ENCODE data around the gene CALY.

Gene CALY

DNA sequence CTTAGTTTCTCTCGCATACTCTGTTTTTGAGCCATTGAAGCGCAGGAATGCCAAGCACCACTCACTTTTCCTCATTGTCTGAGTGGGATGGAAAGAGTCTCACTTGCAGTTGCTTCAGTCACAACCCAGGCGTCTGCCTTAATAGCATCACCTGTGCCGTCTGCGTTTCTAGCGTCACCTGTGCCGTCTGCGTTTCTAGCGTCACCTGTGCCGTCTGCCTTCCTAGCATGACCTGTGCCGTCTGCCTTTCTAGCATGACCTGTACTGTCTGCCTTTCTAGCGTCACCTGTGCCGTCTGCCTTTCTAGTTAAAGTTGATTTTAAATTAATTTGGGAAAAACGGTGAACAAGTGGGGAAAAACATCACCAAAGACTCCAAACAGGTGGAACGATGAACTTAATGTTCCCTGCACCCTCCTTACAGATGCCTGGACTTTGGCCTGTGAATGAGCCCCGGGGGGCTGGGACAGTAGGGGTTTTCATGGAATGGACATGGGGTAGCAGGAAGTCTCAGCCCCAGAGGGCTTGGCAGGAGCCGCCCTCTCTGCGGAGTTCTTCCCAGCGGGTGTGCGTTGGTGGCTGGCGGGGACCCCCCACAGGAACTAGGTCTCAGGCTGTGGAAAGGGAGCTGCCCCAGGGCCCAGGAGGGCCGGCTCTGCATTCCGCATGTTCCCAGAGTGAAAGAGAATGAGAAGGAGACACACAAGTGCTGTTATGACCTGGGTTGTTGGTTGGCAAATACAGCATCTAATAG, 24.5 kb downstream of the CALY start:
- Histone ChIP-seq H3K4me3 (ENCODE audit: low read length) (no peak overlapping the region), H3K27me3 (ENCODE audit: insufficient read depth, low read length) (no peaks in the 10 kb centered on the region), H3K36me3 (ENCODE audit: insufficient read depth, low read depth, low read length) (peaks cover 38% of the 10 kb centered on the region), H3K4me1 (ENCODE audit: insufficient read depth, low read length) (peaks cover 3% of the 10 kb centered on the region; the same call in 1 of the 2 replicates), H3K9me3 (ENCODE audit: insufficient read depth, low read depth, low read length) (no peaks in the 10 kb centered on the region), H3K27ac (ENCODE audit: low read length) (no peak overlapping the region), H3K9ac (ENCODE audit: low read depth, low read length) (no peak overlapping the region)

DNA sequence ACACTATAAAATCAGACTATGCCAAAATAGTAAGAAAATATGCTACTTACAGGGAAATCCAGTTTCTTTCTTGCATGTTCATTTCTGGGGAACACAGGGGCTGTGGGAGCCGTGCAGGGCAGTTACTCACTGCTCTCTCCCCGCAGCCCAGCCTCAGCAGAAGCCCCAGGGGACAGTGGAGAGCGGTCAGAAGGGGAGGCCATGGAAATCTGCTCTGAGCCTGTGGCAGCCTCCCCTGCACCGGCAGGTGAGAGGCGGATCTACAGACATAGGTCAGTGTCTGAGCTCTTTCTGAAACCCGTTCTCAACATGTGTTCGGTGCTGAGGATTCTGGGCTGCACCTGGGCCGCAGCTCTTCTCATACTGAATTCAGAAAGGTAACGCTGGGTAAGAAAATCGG, 25.1 kb downstream of the CALY start:
- Histone ChIP-seq H3K4me3 (ENCODE audit: low read length) (no peak overlapping the region), H3K27me3 (ENCODE audit: insufficient read depth, low read length) (no peaks in the 10 kb centered on the region), H3K4me1 (ENCODE audit: insufficient read depth, low read length) (peaks cover 3% of the 10 kb centered on the region; the same call in 1 of the 2 replicates), H3K36me3 (ENCODE audit: insufficient read depth, low read depth, low read length) (peaks cover 38% of the 10 kb centered on the region), H3K9ac (ENCODE audit: low read depth, low read length) (no peak overlapping the region), H3K9me3 (ENCODE audit: insufficient read depth, low read depth, low read length) (no peaks in the 10 kb centered on the region), H3K27ac (ENCODE audit: low read length) (no peak overlapping the region)

DNA sequence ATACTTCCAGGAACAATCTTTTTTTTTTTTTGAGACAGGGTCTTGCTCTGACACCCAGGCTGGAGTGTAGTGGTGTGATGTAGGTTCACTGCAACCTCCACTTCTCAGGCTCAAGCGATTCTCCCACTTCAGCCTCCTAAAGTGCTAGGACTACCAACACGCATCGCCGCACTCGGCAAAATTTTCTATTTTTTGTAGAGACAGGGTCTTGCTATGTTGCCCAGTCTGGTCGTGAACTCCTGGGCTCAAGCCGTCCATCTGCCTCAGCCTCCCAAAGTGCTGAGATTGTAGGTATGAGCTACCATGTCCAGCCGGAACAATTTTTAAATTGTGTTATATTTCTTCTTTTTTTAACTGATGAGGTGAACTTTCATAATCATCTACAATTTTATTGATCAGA, 25.9 kb downstream of the CALY start:
- no peak overlapping the region for H3K4me3 ChIP-seq (ENCODE audit: low read length)
- peaks cover 3% of the 10 kb centered on the region; the same call in 1 of the 2 replicates for H3K4me1 ChIP-seq (ENCODE audit: insufficient read depth, low read length)
- no peaks in the 10 kb centered on the region for H3K27me3 ChIP-seq (ENCODE audit: insufficient read depth, low read length)
- no peak overlapping the region for H3K9ac ChIP-seq (ENCODE audit: low read depth, low read length)
- peaks cover 38% of the 10 kb centered on the region for H3K36me3 ChIP-seq (ENCODE audit: insufficient read depth, low read depth, low read length)
- no peak overlapping the region for H3K27ac ChIP-seq (ENCODE audit: low read length)
- H3K9me3 ChIP-seq (ENCODE audit: insufficient read depth, low read depth, low read length), result no peaks in the 10 kb centered on the region

DNA sequence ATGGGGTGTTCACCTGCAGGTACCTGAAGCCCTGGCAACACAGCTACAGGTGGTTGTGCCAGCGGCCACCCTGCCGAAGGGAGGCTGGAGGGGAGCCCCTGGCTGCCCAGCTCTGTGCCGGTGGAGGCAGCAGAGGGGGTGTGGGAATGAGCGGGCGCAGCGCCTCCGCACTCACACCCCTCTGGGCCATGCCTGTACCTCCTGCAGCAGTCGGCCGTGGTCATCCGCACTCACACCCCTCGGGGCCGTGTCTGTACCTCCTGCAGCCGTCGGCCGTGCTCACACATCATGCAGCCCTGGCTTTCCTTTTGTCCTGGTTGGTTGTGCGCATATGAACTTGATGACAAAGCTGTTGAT, 26.3 kb downstream of the CALY start:
- no peaks in the 10 kb centered on the region for H3K27me3 ChIP-seq (ENCODE audit: insufficient read depth, low read length)
- H3K27ac ChIP-seq (ENCODE audit: low read length), result no peak overlapping the region

DNA sequence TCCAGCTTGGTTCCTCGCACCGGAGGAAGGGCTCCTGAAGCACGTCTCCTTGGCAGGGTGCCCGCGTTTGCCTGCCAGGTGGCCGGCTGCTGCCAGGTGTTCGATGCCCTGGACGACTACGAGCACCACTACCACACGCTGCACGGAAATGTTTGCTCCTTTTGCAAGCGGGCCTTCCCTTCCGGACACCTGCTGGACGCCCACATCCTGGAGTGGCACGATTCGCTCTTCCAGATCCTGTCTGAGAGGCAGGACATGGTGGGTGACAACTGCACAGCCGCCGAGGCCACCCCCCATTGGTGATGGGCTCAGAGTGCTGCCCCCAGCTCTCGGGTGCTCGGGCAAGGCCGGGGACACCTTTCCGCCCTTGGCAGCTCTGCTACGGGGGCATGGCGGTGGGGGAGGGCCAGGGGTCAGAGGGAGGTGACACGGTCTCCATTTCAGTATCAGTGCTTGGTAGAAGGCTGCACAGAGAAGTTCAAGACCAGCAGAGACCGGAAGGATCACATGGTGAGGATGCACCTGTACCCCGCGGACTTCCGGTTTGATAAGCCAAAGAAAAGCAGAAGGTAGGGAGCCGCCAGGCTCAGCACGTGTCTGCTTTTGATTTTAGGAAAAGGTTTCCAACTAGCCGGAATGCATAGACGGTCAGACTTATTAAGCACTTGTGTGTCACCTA, 26.8 kb downstream of the CALY start:
- Histone ChIP-seq H3K36me3 (ENCODE audit: insufficient read depth, low read depth, low read length) (peaks cover 38% of the 10 kb centered on the region), H3K9ac (ENCODE audit: low read depth, low read length) (no peak overlapping the region), H3K4me1 (ENCODE audit: insufficient read depth, low read length) (peaks cover 3% of the 10 kb centered on the region; the same call in 1 of the 2 replicates), H3K27me3 (ENCODE audit: insufficient read depth, low read length) (no peaks in the 10 kb centered on the region), H3K9me3 (ENCODE audit: insufficient read depth, low read depth, low read length) (no peaks in the 10 kb centered on the region), H3K4me3 (ENCODE audit: low read length) (peak overlapping the region; percentile 58; the same call in 1 of the 2 replicates), H3K27ac (ENCODE audit: low read length) (no peak overlapping the region)

More for the DNA sequence above, 26.3 kb downstream of the CALY start:
- Histone ChIP-seq H3K4me3 (ENCODE audit: low read length) (no peak overlapping the region), H3K36me3 (ENCODE audit: insufficient read depth, low read depth, low read length) (peaks cover 38% of the 10 kb centered on the region), H3K9ac (ENCODE audit: low read depth, low read length) (no peak overlapping the region), H3K9me3 (ENCODE audit: insufficient read depth, low read depth, low read length) (no peaks in the 10 kb centered on the region), H3K4me1 (ENCODE audit: insufficient read depth, low read length) (peaks cover 3% of the 10 kb centered on the region; the same call in 1 of the 2 replicates)

DNA sequence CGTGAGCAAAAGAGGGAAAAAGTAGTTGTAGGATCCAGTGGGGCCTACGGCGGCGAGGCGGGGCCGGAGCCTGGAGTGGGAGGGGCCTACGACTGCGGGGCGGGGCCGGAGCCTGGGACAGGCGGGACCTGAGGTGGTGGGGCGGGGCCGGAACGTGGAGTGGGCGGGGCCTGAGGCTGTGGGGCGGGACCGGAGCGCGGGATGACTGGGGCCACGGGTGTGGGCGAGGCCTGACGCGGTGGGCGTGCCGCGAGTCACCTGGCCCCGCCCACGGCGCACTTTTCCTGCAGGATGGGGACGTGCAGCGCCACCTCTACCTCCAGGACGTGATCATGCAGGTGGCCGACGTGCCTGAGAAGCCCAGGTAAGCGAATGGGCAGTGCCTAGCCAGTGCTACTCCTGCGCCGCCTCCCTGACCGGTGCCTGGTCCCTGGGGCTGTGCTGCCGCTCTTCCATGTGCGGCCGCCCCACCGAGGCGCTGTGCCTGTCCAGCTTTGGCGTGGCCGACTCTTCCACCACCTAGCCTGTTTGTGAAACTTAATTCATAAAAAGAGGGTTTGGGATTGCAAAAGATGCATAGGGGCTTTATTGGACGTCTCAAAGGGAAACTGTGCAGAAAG, 27.5 kb downstream of the CALY start:
- no peaks in the 10 kb centered on the region for H3K27me3 ChIP-seq (ENCODE audit: insufficient read depth, low read length)
- no peaks in the 10 kb centered on the region for H3K9me3 ChIP-seq (ENCODE audit: insufficient read depth, low read depth, low read length)
- peak overlapping the region; percentile 95 for H3K4me3 ChIP-seq (ENCODE audit: low read length)
- H3K27ac ChIP-seq (ENCODE audit: low read length), result peak overlapping the region; percentile 93
- H3K9ac ChIP-seq (ENCODE audit: low read depth, low read length), result peak overlapping the region; percentile 90
- peaks cover 3% of the 10 kb centered on the region; the same call in 1 of the 2 replicates for H3K4me1 ChIP-seq (ENCODE audit: insufficient read depth, low read length)
- H3K36me3 ChIP-seq (ENCODE audit: insufficient read depth, low read depth, low read length), result peaks cover 38% of the 10 kb centered on the region

DNA sequence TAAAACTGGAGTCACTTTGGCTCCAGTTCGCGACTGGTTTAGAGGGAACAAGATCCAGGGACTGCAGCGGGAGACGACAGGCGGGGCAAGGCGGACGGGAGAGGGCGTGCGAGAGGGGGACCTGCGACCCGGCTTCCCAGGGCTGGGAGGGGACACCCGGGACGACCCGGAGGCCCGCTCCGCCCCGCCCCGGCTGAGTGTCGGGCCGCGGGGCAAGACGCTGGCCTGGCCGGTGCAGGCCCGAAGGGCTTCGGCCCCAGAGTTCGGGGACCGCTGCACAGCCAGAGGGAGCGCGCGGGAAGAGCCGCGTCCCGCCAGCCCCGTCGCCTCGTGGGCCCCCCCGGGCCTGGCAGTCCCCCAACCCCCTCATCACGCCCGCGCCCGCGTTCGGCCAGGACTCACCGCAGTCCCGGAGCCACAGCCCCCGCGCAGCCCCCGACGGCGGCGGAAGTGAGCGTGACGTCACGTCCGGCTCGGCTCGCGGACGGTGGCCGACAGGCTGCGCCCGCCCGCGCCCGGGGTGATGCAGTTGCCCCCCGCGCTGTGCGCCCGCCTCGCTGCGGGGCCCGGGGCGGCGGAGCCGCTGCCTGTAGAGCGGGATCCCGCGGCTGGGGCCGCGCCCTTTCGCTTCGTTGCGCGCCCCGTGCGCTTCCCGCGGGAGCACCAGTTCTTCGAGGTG, 28.1 kb downstream of the CALY start, which contains the start of the genes TUBGCP2 and ZNF511:
TSS of gene TUBGCP2 (minus strand) at position 452 of the 679 bp plus-strand sequence. CDS start 5,931 bp downstream, outside the sequence.
TSS of gene ZNF511 (plus strand) at position 494 of the 679 bp plus-strand sequence. CDS start at position 524, 30 bp downstream.
- peaks cover 38% of the 10 kb centered on the region for H3K36me3 ChIP-seq (ENCODE audit: insufficient read depth, low read depth, low read length)
- H3K9me3 ChIP-seq (ENCODE audit: insufficient read depth, low read depth, low read length), result no peaks in the 10 kb centered on the region
- H3K9ac ChIP-seq (ENCODE audit: low read depth, low read length), result peak within 1 kb of the TSS; percentile 90
- peak within 1 kb of the TSS; percentile 95 for H3K4me3 ChIP-seq (ENCODE audit: low read length)
- peaks cover 3% of the 10 kb centered on the region; the same call in 1 of the 2 replicates for H3K4me1 ChIP-seq (ENCODE audit: insufficient read depth, low read length)
- no peaks in the 10 kb centered on the region for H3K27me3 ChIP-seq (ENCODE audit: insufficient read depth, low read length)
- peak within 1 kb of the TSS; percentile 93 for H3K27ac ChIP-seq (ENCODE audit: low read length)

DNA sequence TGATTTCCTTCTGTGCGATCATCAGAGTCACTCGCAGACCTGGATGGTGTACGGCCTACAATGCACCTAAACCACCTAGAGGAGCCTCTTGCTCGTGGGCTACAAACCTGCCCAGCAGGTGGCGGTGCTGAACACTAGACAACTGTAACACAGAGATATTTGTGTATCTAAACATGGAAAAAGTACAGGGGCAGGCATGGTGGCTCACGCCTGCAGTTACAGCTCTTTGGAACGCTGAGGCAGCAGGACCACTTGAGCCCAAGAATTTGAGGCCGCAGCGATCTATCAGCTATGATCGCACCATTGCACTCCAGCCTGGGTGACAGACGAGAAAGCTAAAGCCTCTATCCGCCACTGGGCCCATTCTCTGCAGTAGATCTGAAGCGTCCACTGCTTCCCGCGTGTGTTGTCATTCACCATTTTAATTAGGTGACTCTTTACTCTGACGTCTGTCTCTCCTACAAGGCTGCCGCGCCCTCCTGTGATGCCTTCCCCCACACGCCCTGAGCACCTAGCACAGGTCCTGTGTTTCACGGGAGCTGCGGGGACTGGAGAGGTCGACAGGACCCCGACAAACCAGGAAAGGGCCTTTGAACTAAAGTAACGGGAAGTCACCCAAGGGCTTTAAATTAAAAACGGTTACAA, 28.8 kb downstream of the CALY start:
- Histone ChIP-seq H3K9me3 (ENCODE audit: insufficient read depth, low read depth, low read length) (no peaks in the 10 kb centered on the region), H3K36me3 (ENCODE audit: insufficient read depth, low read depth, low read length) (peaks cover 35% of the 10 kb centered on the region), H3K27ac (ENCODE audit: low read length) (no peak overlapping the region), H3K4me3 (ENCODE audit: low read length) (peak overlapping the region; percentile 95), H3K4me1 (ENCODE audit: insufficient read depth, low read length) (peaks cover 3% of the 10 kb centered on the region; the same call in 1 of the 2 replicates), H3K27me3 (ENCODE audit: insufficient read depth, low read length) (no peaks in the 10 kb centered on the region), H3K9ac (ENCODE audit: low read depth, low read length) (peak overlapping the region; percentile 90)

DNA sequence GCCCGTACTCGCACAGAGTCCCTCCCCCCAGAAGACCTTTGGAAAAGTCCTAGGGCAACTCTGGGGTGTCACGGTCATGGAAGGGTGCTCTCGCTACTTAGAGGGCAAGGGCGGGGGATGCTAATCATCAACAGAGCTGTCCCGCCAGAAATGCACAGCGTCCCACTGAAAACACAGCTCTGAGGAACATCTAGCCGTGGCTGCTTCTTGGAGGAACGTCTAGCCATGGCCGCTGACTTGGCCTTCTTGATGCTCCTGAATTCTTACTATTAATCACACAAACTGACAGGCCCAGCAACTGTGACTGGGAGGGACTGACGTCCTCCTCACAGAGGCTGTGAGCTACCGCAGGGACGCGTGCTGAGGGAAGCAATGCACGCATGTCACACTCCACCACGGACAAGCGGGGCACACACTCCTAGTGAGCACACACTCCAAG, 29.7 kb downstream of the CALY start:
- Histone ChIP-seq H3K27me3 (ENCODE audit: insufficient read depth, low read length) (no peaks in the 10 kb centered on the region), H3K27ac (ENCODE audit: low read length) (no peak overlapping the region), H3K9me3 (ENCODE audit: insufficient read depth, low read depth, low read length) (no peaks in the 10 kb centered on the region), H3K4me3 (ENCODE audit: low read length) (no peak overlapping the region; the same call in 1 of the 2 replicates), H3K4me1 (ENCODE audit: insufficient read depth, low read length) (peaks cover 3% of the 10 kb centered on the region; the same call in 1 of the 2 replicates), H3K9ac (ENCODE audit: low read depth, low read length) (no peak overlapping the region), H3K36me3 (ENCODE audit: insufficient read depth, low read depth, low read length) (peaks cover 30% of the 10 kb centered on the region)

DNA sequence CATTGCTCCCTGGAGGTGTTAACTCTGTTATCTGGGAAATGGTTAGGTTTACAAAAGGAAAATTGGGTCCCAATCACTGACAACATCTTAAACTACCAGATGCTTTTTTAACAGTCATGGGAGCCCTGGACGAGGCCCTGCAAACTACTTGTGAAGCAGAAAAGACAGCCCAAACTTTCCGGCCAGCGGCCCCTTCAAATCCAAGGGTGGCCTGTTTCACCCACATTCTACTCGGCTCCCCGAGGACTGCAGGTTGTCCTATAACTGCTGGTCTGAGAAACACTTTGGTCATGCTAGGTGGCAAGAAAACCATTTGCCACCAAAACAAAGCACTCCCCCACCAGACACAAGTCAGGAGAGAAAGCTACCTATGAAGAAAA, 30.6 kb downstream of the CALY start:
- Histone ChIP-seq H3K27me3 (ENCODE audit: insufficient read depth, low read length) (no peaks in the 10 kb centered on the region), H3K27ac (ENCODE audit: low read length) (no peak overlapping the region), H3K4me1 (ENCODE audit: insufficient read depth, low read length) (peaks cover 3% of the 10 kb centered on the region; the same call in 1 of the 2 replicates), H3K36me3 (ENCODE audit: insufficient read depth, low read depth, low read length) (peaks cover 21% of the 10 kb centered on the region), H3K4me3 (ENCODE audit: low read length) (no peak overlapping the region), H3K9me3 (ENCODE audit: insufficient read depth, low read depth, low read length) (no peaks in the 10 kb centered on the region), H3K9ac (ENCODE audit: low read depth, low read length) (no peak overlapping the region)

DNA sequence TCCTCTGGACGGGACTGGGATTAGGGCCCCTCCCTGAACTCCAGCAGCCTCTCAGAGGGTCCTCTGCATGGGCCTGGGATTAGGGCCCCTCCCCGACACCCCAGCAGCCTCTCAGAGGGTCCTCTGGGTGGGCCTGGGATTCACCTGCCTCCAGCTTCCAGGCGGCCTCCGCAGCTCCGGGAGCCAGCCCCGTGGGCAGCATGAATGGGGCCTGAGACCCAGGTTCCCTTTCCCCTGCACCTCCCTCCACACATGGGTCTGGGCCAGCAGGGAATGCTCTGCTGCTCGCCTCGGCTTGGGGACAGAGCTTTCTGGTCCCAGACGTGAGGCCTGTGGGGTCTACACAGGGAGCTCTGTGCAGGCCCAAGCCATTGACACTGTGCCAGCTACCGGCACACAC, 33.5 kb downstream of the CALY start:
- no peak overlapping the region for H3K4me3 ChIP-seq (ENCODE audit: low read length)
- no peaks in the 10 kb centered on the region for H3K9me3 ChIP-seq (ENCODE audit: insufficient read depth, low read depth, low read length)
- peaks cover 32% of the 10 kb centered on the region for H3K36me3 ChIP-seq (ENCODE audit: insufficient read depth, low read depth, low read length)
- no peaks in the 10 kb centered on the region for H3K27me3 ChIP-seq (ENCODE audit: insufficient read depth, low read length)
- no peaks in the 10 kb centered on the region; the same call in 1 of the 2 replicates for H3K4me1 ChIP-seq (ENCODE audit: insufficient read depth, low read length)
- no peak overlapping the region for H3K9ac ChIP-seq (ENCODE audit: low read depth, low read length)
- H3K27ac ChIP-seq (ENCODE audit: low read length), result no peak overlapping the region
